Chondrocyte (in vitro differentiated cells): ENCODE measurements around the gene PPM1A. TPM values are rescaled to one million over a fixed set of nuclear protein-coding genes. Genes with fewer than 3 reads are reported as not detected.
"Not testable (repeated sequence)": the region's sequence is repeated elsewhere in the genome, so short reads cannot be mapped to it uniquely, and the experiment has no call there.

Experiments
- DNase-seq: peaks from one replicate; pipeline ENCODE4 v3.0.0; 2021; ENCODE audit warnings: mixed read lengths, low spot score
- H3K27ac Mint-ChIP-seq: one replicate; pipeline ENCODE4 v1.8.0; 2021; ENCODE audit warnings: mild to moderate bottlenecking, moderate library complexity, mixed read lengths; ENCODE audit not compliant: unreplicated experiment
- H3K27me3 Mint-ChIP-seq: 2 replicates; pipeline ENCODE4 v1.8.0; 2021; ENCODE audit warnings: low read depth, mixed read lengths
- H3K36me3 Mint-ChIP-seq: 2 replicates; pipeline ENCODE4 v1.8.0; 2021; ENCODE audit warnings: low read depth, mixed read lengths
- H3K4me1 Mint-ChIP-seq: 2 replicates; pipeline ENCODE4 v1.8.0; 2021; ENCODE audit warnings: low read depth, mild to moderate bottlenecking, mixed read lengths
- H3K4me3 Mint-ChIP-seq: one replicate; pipeline ENCODE4 v1.8.0; 2021; ENCODE audit warnings: mild to moderate bottlenecking, moderate library complexity, mixed read lengths; ENCODE audit not compliant: unreplicated experiment
- H3K9me3 Mint-ChIP-seq: 2 replicates; pipeline ENCODE4 v1.8.0; 2021; ENCODE audit warnings: low read depth, mixed read lengths
- CTCF ChIP-seq: fragments of 200-600 bp; sonication (generic); IDR thresholded peaks from 2 replicates; pipeline ENCODE4 v1.5.0; 2021; ENCODE audit warnings: antibody characterized with exemption, mild to moderate bottlenecking, moderate library complexity
- total RNA-seq: library from RNA; stranded (reverse); gene quantifications from 3 replicates; pipeline ENCODE4 v1.2.1, GENCODE V29; 2021

The PPM1A gene
- total RNA-seq, 1 donor from 2014 or later, result 43.9 TPM

GRCh38 chr14:60313093-60313492, 64.1 kb downstream of the PPM1A start:
- no peak for TF ChIP-seq CTCF
- H3K36me3 Mint-ChIP-seq, result no peaks in the 10 kb centered on the region
- H3K27ac Mint-ChIP-seq, result no peak overlapping the region
- no peak overlapping the region for H3K4me3 Mint-ChIP-seq
- peaks cover 2% of the 10 kb centered on the region for H3K27me3 Mint-ChIP-seq
- DNase-seq, result no peak
- no peaks in the 10 kb centered on the region for H3K9me3 Mint-ChIP-seq
- H3K4me1 Mint-ChIP-seq, result no peaks in the 10 kb centered on the region

- TF ChIP-seq CTCF, result no peak
- Mint-ChIP-seq H3K4me3 (no peak overlapping the region), H3K27me3 (peaks cover 2% of the 10 kb centered on the region), H3K9me3 (no peaks in the 10 kb centered on the region), H3K4me1 (no peaks in the 10 kb centered on the region), H3K27ac (no peak overlapping the region), H3K36me3 (no peaks in the 10 kb centered on the region)
- DNase-seq, result no peak
Observed at GRCh38 chr14:60315196-60315990, 66.4 kb downstream of the PPM1A start.

GRCh38 chr14:60317609-60318008, 68.6 kb downstream of the PPM1A start:
- no peaks in the 10 kb centered on the region for H3K9me3 Mint-ChIP-seq
- no peak overlapping the region for H3K27ac Mint-ChIP-seq
- H3K4me1 Mint-ChIP-seq, result no peaks in the 10 kb centered on the region

GRCh38 chr14:60320860-60321259, 71.8 kb downstream of the PPM1A start:
- not testable (repeated sequence) for H3K36me3 Mint-ChIP-seq, H3K27ac Mint-ChIP-seq

More at GRCh38 chr14:60317609-60318008, 68.6 kb downstream of the PPM1A start:
- Mint-ChIP-seq H3K27me3 (peaks cover 2% of the 10 kb centered on the region), H3K4me3 (no peak overlapping the region), H3K36me3 (no peaks in the 10 kb centered on the region)
- TF ChIP-seq CTCF, result no peak
- DNase-seq, result no peak

GRCh38 chr14:60323199-60323896, 74.3 kb downstream of the PPM1A start:
- H3K27me3 Mint-ChIP-seq, result peaks cover 10% of the 10 kb centered on the region

More at GRCh38 chr14:60320860-60321259, 71.8 kb downstream of the PPM1A start:
- not testable (repeated sequence) for DNase-seq, H3K9me3 Mint-ChIP-seq, H3K4me1 Mint-ChIP-seq, H3K4me3 Mint-ChIP-seq, H3K27me3 Mint-ChIP-seq

More at GRCh38 chr14:60323199-60323896, 74.3 kb downstream of the PPM1A start:
- H3K36me3 Mint-ChIP-seq, result no peaks in the 10 kb centered on the region
- no peaks in the 10 kb centered on the region for H3K9me3 Mint-ChIP-seq
- no peak for TF ChIP-seq CTCF
- H3K4me3 Mint-ChIP-seq, result no peak overlapping the region
- no peak overlapping the region for H3K27ac Mint-ChIP-seq
- peaks cover 4% of the 10 kb centered on the region for H3K4me1 Mint-ChIP-seq
- no peak for DNase-seq
